Liver (tissue), 9 donors: ENCODE results near the gene TNFRSF13B. TPM values are rescaled to one million over a fixed set of nuclear protein-coding genes. Genes with fewer than 3 reads are reported as not detected.
"Not testable (repeated sequence)": the region's sequence is repeated elsewhere in the genome, so short reads cannot be mapped to it uniquely, and the experiment has no call there.

Source experiments
- DNase-seq: peaks from one replicate; pipeline ENCODE4 v3.0.0-alpha.2; 2017; ENCODE audit warnings: low spot score
- H3K27ac ChIP-seq, 2 donors: one replicate each; pipeline ENCODE4 v1.7.0; 2013; ENCODE audit warnings: inconsistent platforms in 2 of 2, low read length in 2 of 2, control low read depth in 1 of 2, low read depth in 1 of 2, mild to moderate bottlenecking in 1 of 2
- H3K27me3 ChIP-seq, 4 donors: one replicate each; pipeline versions ENCODE4 v1.6.1 to v1.7.0; 2013; ENCODE audit warnings: low read length in 3 of 4, inconsistent platforms in 1 of 4, mild to moderate bottlenecking in 1 of 4, moderate library complexity in 1 of 4; ENCODE audit not compliant: control insufficient read depth in 4 of 4, insufficient read depth in 4 of 4
- H3K36me3 ChIP-seq, 4 donors: one replicate each; pipeline versions ENCODE4 v1.6.1 to v1.7.0; 2013; ENCODE audit warnings: low read length in 3 of 4, mild to moderate bottlenecking in 3 of 4, low read depth in 1 of 4, moderate library complexity in 1 of 4; ENCODE audit not compliant: control insufficient read depth in 4 of 4, insufficient read depth in 3 of 4
- H3K4me1 ChIP-seq, 4 donors: one replicate each; pipeline versions ENCODE4 v1.6.1 to v1.7.0; 2013; ENCODE audit warnings: low read length in 3 of 4, mild to moderate bottlenecking in 3 of 4, moderate library complexity in 1 of 4; ENCODE audit not compliant: control insufficient read depth in 4 of 4, insufficient read depth in 4 of 4
- H3K4me3 ChIP-seq, 3 donors: one replicate each; pipeline versions ENCODE4 v1.6.1 to v1.7.0; 2013; ENCODE audit warnings: low read length in 3 of 3, control low read depth in 1 of 3, low read depth in 1 of 3, mild to moderate bottlenecking in 1 of 3
- H3K9ac ChIP-seq, 2 donors: one replicate each; pipeline ENCODE4 v1.7.0; 2013; ENCODE audit warnings: low read length in 2 of 2, mild to moderate bottlenecking in 2 of 2, moderate library complexity in 2 of 2, control low read depth in 1 of 2, low read depth in 1 of 2
- H3K9me3 ChIP-seq, 4 donors: one replicate each; pipeline versions ENCODE4 v1.6.1 to v1.7.0; 2013; ENCODE audit warnings: low read length in 3 of 4; ENCODE audit not compliant: control insufficient read depth in 4 of 4
- EGR1 ChIP-seq, 2 donors: IDR thresholded peaks; 2 replicates each; pipeline ENCODE4 v1.6.1; 2016 to 2018; ENCODE audit warnings: antibody characterized with exemption in 2 of 2, low read depth in 2 of 2
- FOXA1 ChIP-seq: IDR thresholded peaks from 2 replicates; pipeline ENCODE4 v1.6.1; 2016; ENCODE audit warnings: antibody characterized with exemption
- FOXA2 ChIP-seq: IDR thresholded peaks from 2 replicates; pipeline ENCODE4 v1.6.1; 2016; ENCODE audit warnings: antibody characterized with exemption
- GABPA ChIP-seq, 2 donors: IDR thresholded peaks in 1 of 2; conservative IDR thresholded peaks in 1 of 2; 2 replicates each; pipeline ENCODE4 v1.6.1; 2016; ENCODE audit warnings: antibody characterized with exemption in 2 of 2, mild to moderate bottlenecking in 1 of 2, moderate library complexity in 1 of 2
- HNF4A ChIP-seq, 2 donors: conservative IDR thresholded peaks; 2 replicates each; pipeline ENCODE4 v1.6.1; 2016; ENCODE audit warnings: antibody characterized with exemption in 2 of 2, mild to moderate bottlenecking in 2 of 2
- HNF4G ChIP-seq: IDR thresholded peaks from 2 replicates; pipeline ENCODE4 v1.6.1; 2016; ENCODE audit warnings: antibody characterized with exemption
- JUND ChIP-seq, 2 donors: IDR thresholded peaks; 2 replicates each; pipeline ENCODE4 v1.6.1; 2016; ENCODE audit warnings: antibody characterized with exemption in 2 of 2
- RAD21 ChIP-seq, 2 donors: IDR thresholded peaks; 2 replicates each; pipeline ENCODE4 v1.6.1; 2016; ENCODE audit warnings: antibody characterized with exemption in 2 of 2, mild to moderate bottlenecking in 2 of 2
- RXRA ChIP-seq, 2 donors: IDR thresholded peaks; 2 replicates each; pipeline ENCODE4 v1.6.1; 2017 to 2018; ENCODE audit warnings: antibody characterized with exemption in 2 of 2, mild to moderate bottlenecking in 1 of 2
- SP1 ChIP-seq: IDR thresholded peaks from 2 replicates; pipeline ENCODE4 v1.6.1; 2018; ENCODE audit warnings: antibody characterized with exemption, mild to moderate bottlenecking
- TAF1 ChIP-seq: conservative IDR thresholded peaks from 2 replicates; pipeline ENCODE4 v1.6.1; 2016; ENCODE audit warnings: antibody characterized with exemption, mild to moderate bottlenecking
- YY1 ChIP-seq: IDR thresholded peaks from 2 replicates; pipeline ENCODE4 v1.6.1; 2016; ENCODE audit warnings: antibody characterized with exemption, mild to moderate bottlenecking
- WGBS: extraction: QIAGEN DNeasy Blood & Tissue Kit; methylation state at CpG from one replicate; pipeline ENCODE4 v1.1.7; 2013; 5-methylcytosine and 5-hydroxymethylcytosine counted together
- polyA plus RNA-seq, 2 donors: library from polyadenylated mRNA; stranded (reverse) in 1 of 2; unstranded in 1 of 2; fragments of 200-250 nt in 1 of 2; fragments of >200 nt in 1 of 2; fragmentation: Nextera tagmentation in 1 of 2; extraction: Ambion mirVana in 1 of 2; gene quantifications; one replicate each; pipeline versions ENCODE4 v1.2.1 to v1.2.3, GENCODE V29; 2013 to 2015
- total RNA-seq, 2 donors: library from RNA; depleted of rRNA; stranded (reverse); fragments of >200 nt; gene quantifications; one replicate each; pipeline ENCODE4 v1.2.3, GENCODE V29; 2014
- TF ChIP-seq, protein P1 (sequence below): IDR thresholded peaks from 2 replicates; pipeline ENCODE4 v1.6.1; 2016; ENCODE audit warnings: antibody characterized with exemption
- TF ChIP-seq, protein P2 (sequence below): IDR thresholded peaks from 2 replicates; pipeline ENCODE4 v1.6.1; 2016; ENCODE audit warnings: antibody characterized with exemption, mild to moderate bottlenecking
- TF ChIP-seq, protein P3 (sequence below): IDR thresholded peaks from 2 replicates; pipeline ENCODE4 v1.6.1; 2016; ENCODE audit warnings: antibody characterized with exemption
- donor health status: healthy.
- donor health status: healthy.
- donor health status: healthy.
- donor health status: healthy.
- donor health status: healthy.

The TNFRSF13B gene
- total and polyA plus RNA-seq, 4 donors, result 0.17 to 0.26 TPM; not detected in 2

DNA sequence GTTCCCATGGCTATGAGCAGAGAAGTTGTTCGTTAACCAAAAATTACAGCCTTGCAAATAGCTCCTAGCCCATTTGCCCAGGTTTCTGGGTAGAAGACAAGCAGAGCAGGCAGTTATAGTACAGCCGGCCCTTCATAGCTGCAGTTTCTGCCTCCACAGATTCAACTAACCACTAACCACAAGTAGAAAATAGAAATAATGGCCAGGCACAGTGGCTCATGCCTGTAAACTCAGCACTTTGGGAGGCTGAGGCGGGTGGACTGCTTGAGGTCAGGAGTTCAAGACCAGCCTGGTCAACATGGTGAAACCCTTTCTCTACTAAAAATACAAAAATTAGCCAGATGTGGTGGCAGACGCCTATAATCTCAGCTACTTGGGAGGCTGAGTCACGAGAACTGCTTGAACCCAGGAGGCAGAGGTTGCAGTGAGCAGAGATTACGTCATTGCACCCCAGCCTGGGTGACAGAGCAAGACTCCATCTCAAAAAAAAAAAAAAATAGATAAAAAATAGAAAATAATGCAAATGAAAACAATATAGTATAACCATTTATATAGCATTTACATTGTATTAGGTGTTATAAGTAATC, 7.4 kb upstream of the TNFRSF13B start:
- not testable (repeated sequence) for H3K9me3 ChIP-seq, H3K27me3 ChIP-seq, H3K36me3 ChIP-seq, DNase-seq, H3K4me3 ChIP-seq, H3K27ac ChIP-seq, H3K9ac ChIP-seq, H3K4me1 ChIP-seq
- WGBS, result 87% methylated on average over 6 of the region's 6 CpGs

DNA sequence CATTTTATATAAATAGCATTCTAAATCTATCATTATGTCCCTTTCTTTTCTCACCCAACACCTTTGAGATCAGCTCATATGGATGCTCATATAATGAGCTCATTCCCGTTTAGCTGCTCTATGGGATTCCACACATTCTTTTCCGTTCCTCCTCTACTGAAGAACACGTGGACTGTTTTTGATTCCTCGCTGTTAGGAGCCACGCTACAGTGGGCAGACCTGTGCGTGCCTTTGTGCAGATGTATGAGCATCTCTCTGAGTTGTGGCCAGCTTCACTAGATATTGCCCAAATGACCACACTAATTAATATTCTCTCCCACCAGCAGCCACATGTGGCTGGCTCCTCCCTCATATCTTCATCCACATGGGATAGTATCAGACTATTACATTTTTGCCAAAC, 6.0 kb upstream of the TNFRSF13B start:
- DNase-seq, result peak; percentile 14
- no peak overlapping the region for H3K9ac ChIP-seq

DNA sequence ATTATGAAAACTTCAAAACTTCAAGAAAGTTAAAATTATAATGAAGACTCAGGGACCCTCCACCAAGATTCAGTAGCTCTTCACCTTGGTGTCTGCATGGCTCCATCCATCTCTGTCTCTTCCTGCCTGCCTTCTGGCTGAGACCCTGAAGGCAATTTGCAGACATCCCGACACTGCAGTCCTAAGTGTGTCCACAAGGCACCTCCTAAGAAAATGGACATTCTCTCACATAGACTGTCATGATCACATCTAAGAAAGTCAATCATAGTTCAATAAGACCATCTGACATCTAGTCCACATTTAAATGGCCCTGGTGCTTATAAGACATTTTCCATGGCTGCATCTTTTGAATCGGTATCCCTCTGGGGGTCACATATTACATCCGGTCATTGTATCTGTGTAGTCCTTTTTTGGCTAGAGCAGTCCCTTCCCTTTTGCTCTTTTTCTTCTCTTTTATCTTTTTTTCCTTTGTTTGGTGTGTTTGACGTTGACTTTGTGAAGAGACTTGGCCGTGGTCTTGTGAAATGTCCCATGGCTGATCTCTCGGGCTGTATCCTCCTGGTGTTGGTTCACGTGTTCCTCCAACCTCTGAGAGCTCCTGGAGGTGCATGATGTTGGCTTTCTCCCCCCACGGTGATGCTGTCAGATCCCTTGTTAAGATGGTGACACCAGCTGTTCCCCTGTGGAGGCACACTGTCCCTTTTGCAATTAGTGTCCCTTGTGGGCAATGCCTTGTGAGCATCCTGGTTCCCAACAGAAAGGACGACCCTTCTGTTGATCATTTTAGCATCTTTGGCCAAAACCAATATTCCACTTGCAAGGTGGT, 5.0 kb upstream of the TNFRSF13B start:
- Histone ChIP-seq H3K27ac (no peak overlapping the region), H3K27me3 (peaks cover 0 to 5% (median 0%) of the 10 kb centered on the region in 4 donors)
- 77% methylated on average over 9 of the region's 9 CpGs for WGBS
- TF ChIP-seq SP1, result no peak
- no peak for TF ChIP-seq GABPA (IDR thresholded peaks at IDR 0.05 in 1 of 2, conservative IDR thresholded peaks at IDR 0.05 in 1 of 2)
- no peak for TF ChIP-seq TAF1
- TF ChIP-seq, protein P1, sequence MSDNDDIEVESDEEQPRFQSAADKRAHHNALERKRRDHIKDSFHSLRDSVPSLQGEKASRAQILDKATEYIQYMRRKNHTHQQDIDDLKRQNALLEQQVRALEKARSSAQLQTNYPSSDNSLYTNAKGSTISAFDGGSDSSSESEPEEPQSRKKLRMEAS, result no peak
- no peak for TF ChIP-seq RAD21 (IDR thresholded peaks at IDR 0.05)
- no peak for TF ChIP-seq HNF4G
- TF ChIP-seq, protein P2, sequence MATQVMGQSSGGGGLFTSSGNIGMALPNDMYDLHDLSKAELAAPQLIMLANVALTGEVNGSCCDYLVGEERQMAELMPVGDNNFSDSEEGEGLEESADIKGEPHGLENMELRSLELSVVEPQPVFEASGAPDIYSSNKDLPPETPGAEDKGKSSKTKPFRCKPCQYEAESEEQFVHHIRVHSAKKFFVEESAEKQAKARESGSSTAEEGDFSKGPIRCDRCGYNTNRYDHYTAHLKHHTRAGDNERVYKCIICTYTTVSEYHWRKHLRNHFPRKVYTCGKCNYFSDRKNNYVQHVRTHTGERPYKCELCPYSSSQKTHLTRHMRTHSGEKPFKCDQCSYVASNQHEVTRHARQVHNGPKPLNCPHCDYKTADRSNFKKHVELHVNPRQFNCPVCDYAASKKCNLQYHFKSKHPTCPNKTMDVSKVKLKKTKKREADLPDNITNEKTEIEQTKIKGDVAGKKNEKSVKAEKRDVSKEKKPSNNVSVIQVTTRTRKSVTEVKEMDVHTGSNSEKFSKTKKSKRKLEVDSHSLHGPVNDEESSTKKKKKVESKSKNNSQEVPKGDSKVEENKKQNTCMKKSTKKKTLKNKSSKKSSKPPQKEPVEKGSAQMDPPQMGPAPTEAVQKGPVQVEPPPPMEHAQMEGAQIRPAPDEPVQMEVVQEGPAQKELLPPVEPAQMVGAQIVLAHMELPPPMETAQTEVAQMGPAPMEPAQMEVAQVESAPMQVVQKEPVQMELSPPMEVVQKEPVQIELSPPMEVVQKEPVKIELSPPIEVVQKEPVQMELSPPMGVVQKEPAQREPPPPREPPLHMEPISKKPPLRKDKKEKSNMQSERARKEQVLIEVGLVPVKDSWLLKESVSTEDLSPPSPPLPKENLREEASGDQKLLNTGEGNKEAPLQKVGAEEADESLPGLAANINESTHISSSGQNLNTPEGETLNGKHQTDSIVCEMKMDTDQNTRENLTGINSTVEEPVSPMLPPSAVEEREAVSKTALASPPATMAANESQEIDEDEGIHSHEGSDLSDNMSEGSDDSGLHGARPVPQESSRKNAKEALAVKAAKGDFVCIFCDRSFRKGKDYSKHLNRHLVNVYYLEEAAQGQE, result no peak
- TF ChIP-seq YY1, result no peak
- TF ChIP-seq JUND (IDR thresholded peaks at IDR 0.05), result no peak
- TF ChIP-seq FOXA1, result no peak
- no peak for TF ChIP-seq FOXA2

More for the DNA sequence above, 6.0 kb upstream of the TNFRSF13B start:
- WGBS, result 85% methylated on average over 6 of the region's 6 CpGs
- Histone ChIP-seq H3K9me3 (no peaks in the 10 kb centered on the region), H3K4me1 (no peaks in the 10 kb centered on the region), H3K27ac (no peak overlapping the region), H3K27me3 (peaks cover 0 to 5% (median 0%) of the 10 kb centered on the region in 4 donors), H3K36me3 (no peaks in the 10 kb centered on the region), H3K4me3 (no peak overlapping the region)
- TF ChIP-seq HNF4A (conservative IDR thresholded peaks at IDR 0.05), result no peak
- TF ChIP-seq, protein P3, sequence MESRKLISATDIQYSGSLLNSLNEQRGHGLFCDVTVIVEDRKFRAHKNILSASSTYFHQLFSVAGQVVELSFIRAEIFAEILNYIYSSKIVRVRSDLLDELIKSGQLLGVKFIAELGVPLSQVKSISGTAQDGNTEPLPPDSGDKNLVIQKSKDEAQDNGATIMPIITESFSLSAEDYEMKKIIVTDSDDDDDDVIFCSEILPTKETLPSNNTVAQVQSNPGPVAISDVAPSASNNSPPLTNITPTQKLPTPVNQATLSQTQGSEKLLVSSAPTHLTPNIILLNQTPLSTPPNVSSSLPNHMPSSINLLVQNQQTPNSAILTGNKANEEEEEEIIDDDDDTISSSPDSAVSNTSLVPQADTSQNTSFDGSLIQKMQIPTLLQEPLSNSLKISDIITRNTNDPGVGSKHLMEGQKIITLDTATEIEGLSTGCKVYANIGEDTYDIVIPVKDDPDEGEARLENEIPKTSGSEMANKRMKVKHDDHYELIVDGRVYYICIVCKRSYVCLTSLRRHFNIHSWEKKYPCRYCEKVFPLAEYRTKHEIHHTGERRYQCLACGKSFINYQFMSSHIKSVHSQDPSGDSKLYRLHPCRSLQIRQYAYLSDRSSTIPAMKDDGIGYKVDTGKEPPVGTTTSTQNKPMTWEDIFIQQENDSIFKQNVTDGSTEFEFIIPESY, result no peak
- TF ChIP-seq GABPA (IDR thresholded peaks at IDR 0.05 in 1 of 2, conservative IDR thresholded peaks at IDR 0.05 in 1 of 2), result no peak
- TF ChIP-seq EGR1 (IDR thresholded peaks at IDR 0.05; ENCODE audit: low read depth in 2 of 2), result no peak
- TF ChIP-seq, protein P2, result no peak
- no peak for TF ChIP-seq RXRA (IDR thresholded peaks at IDR 0.05)

More for the DNA sequence above, 5.0 kb upstream of the TNFRSF13B start:
- Histone ChIP-seq H3K4me1 (no peaks in the 10 kb centered on the region), H3K9me3 (no peaks in the 10 kb centered on the region), H3K9ac (no peak overlapping the region), H3K4me3 (no peak overlapping the region), H3K36me3 (no peaks in the 10 kb centered on the region)
- peak; percentile 21 for DNase-seq
